Germinal center (tissue), 1 donor: ENCODE results near the gene TPP2.

ENCODE experiments used
- DNase-seq: peaks from one replicate; pipeline ENCODE4 v3.0.0; 2012; ENCODE audit warnings: mixed read lengths, low spot score

The TPP2 gene

GRCh38 chr13:102596147-102597028 is at the start of gene TPP2:
TPP2 (plus strand) TSS chr13:102596986; CDS start chr13:102597039, 53 bp downstream.
- peak; percentile 99 for DNase-seq

- DNase-seq: no peak
Measured at GRCh38 chr13:102548811-102549210, 48.0 kb upstream of the TPP2 start.

- DNase-seq: no peak
Measured at GRCh38 chr13:102550507-102550906, 46.3 kb upstream of the TPP2 start.

GRCh38 chr13:102555914-102556553 is 40.8 kb upstream of the TPP2 start:
- DNase-seq: peak; percentile 5

GRCh38 chr13:102556806-102557205 is 40.0 kb upstream of the TPP2 start:
- DNase-seq: no peak

- no peak for DNase-seq
Measured at GRCh38 chr13:102558029-102558428, 38.8 kb upstream of the TPP2 start.

GRCh38 chr13:102561933-102562332 is 34.9 kb upstream of the TPP2 start:
- no peak for DNase-seq

GRCh38 chr13:102563267-102563666 is 33.5 kb upstream of the TPP2 start:
- DNase-seq: no peak

- no peak for DNase-seq
Measured at GRCh38 chr13:102564564-102564963, 32.2 kb upstream of the TPP2 start.

- no peak for DNase-seq
Measured at GRCh38 chr13:102566513-102566912, 30.3 kb upstream of the TPP2 start.

- no peak for DNase-seq
Measured at GRCh38 chr13:102567857-102568256, 28.9 kb upstream of the TPP2 start.

GRCh38 chr13:102569488-102569887 is 27.3 kb upstream of the TPP2 start:
- DNase-seq: no peak

GRCh38 chr13:102571075-102571474 is 25.7 kb upstream of the TPP2 start:
- DNase-seq: no peak

- no peak for DNase-seq
Measured at GRCh38 chr13:102572323-102572722, 24.5 kb upstream of the TPP2 start.

GRCh38 chr13:102580552-102581169 is 16.1 kb upstream of the TPP2 start:
- peak; percentile 39 for DNase-seq

GRCh38 chr13:102582256-102582655 is 14.5 kb upstream of the TPP2 start:
- no peak for DNase-seq

- no peak for DNase-seq
Measured at GRCh38 chr13:102584434-102584833, 12.4 kb upstream of the TPP2 start.

GRCh38 chr13:102586615-102587014 is 10.2 kb upstream of the TPP2 start:
- DNase-seq: no peak

- DNase-seq: no peak
Measured at GRCh38 chr13:102587916-102588315, 8.9 kb upstream of the TPP2 start.

GRCh38 chr13:102589301-102589822 is 7.4 kb upstream of the TPP2 start:
- no peak for DNase-seq

GRCh38 chr13:102591988-102592781 is 4.6 kb upstream of the TPP2 start:
- peak; percentile 62 for DNase-seq

- DNase-seq: no peak
Measured at GRCh38 chr13:102593466-102593865, 3.3 kb upstream of the TPP2 start.
